ENCODE data around the gene MCTP1.

The MCTP1 gene

DNA sequence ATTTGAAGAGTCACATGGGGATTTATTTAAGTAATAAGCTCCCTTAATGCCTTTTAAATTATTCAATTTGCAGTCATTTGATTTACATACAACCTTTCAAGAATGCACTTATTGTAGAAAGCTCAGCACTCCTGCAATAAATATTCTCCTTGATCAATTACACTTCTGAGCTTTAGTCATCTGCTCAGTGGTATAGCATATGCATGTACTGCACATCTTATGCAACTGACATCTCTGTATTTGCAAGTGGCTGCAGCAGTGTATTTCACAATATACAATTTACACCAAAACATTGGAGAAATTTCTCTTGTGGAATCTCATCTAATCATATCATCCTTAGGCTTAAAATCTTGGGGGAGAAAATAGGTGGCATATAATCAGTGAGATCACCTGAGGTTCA is 340.7 kb downstream of the MCTP1 start:
- DNase-seq (ENCODE audit: low spot score), result no peak

DNA sequence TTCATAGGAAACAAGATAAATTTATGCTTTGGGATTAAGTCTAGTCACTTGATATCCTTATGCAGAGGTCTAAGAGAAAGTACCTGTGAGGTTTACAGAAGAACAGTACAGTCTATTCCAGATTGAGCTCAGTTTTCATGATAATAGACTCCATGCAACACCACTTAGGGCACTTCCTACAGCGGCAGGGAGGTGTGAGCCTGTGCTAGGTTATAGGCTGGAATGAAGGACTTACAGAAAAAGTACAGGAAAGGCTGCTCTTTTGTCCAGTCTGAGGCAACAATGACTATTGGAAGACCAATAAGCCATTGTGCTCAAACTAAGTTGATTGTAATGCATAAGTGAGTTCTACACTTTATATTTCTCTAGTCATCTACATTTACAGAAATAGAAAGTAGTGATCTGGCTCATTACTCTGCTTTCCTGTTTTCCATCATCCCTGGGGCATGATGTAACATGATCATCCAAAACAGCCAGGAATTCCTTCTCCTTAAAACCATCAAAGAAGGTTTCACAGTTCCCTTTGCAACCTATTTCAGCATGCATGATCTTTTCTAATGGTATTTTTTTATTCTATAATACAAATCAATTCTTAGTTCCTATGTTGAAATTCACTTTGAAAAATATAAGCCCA is 343.7 kb downstream of the MCTP1 start:
- DNase-seq (ENCODE audit: low spot score), result no peak

DNA sequence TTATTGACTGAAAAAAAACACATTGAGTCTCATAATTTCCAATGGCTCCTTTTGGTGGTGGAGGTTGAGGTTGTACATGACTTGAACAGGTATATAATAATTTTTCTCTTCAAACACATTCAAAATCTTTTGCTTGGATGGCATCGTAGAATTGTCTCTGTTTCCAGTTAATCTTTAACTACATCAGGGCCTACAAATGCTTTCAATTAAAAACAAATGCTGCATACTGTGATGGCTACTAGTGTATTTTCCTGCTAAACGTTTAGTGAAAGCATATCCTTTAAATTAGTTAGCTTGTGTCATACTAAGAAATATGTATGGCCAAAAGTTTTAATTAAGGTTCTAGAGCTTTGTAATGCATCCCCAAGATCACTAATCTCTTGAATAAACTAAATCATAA is 352.6 kb downstream of the MCTP1 start:
- DNase-seq (ENCODE audit: low spot score), result no peak

GRCh38 chr5:94928891-94929290 is 356.0 kb downstream of the MCTP1 start:
- no peak for DNase-seq (ENCODE audit: low spot score)

GRCh38 chr5:94920570-94920969 is 364.3 kb downstream of the MCTP1 start:
- no peak for DNase-seq (ENCODE audit: low spot score)

GRCh38 chr5:94916619-94917018 is 368.3 kb downstream of the MCTP1 start:
- no peak for DNase-seq (ENCODE audit: low spot score)

DNA sequence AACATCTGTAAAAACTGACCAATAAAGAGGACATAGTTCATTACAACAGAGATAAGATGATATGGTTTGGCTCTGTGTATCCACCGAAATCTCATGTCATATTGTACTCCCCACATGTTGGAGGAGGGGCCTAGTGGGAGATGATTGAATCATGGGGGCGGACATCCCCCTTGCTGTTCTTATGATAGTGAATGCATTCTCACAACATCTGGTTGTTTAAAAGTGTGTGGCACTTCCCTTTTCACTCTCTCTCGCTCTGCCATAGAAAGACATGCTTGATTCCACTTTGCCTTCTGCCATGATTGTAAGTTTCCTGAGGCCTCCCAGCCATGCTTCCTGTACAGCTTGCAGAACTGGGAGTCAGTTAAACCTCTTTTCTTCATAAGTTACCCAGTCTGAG is 373.6 kb downstream of the MCTP1 start:
- no peak for DNase-seq (ENCODE audit: low spot score)

DNA sequence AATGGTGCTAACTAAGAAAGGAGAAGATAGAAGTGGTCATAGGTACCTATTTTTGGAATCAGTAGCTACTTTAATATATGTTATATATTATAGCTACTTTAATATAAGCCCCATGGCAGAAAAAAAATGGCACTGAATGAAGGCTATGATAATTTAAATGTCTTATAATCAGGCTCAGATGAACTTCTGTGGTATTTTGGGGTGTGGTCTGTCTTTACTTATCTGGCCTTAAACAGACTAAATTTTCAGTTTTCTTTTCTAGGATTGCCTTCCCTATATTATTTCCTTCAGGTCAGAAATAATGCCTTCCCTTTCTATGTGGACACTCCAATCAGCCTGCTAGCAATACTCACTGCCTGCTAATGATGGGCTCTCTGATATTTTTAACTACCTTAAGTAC is 374.2 kb downstream of the MCTP1 start:
- DNase-seq (ENCODE audit: low spot score), result no peak

GRCh38 chr5:94908889-94909480 is 375.9 kb downstream of the MCTP1 start:
- DNase-seq (ENCODE audit: low spot score), result no peak

DNA sequence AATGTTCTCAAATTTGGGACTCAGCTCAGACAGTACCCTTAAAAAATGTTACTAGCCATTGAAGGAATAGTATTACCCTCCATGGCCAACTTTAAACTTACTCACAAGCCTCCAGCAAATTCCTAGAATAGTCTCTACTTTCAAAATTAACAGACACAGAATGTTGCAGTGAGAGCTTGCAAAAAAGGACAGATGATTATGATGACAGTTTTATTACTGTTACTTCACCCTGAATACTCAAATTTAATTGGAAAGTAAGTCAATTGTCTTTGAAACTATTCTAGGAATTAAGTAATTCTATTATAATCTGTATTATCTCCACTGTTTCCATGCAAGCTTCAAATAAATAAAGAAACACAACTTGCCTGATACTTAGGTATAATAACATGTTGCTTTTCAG is 378.1 kb downstream of the MCTP1 start:
- DNase-seq (ENCODE audit: low spot score), result no peak

GRCh38 chr5:94903726-94904125 is 381.2 kb downstream of the MCTP1 start:
- DNase-seq (ENCODE audit: low spot score), result no peak

GRCh38 chr5:94901191-94901979 is 383.5 kb downstream of the MCTP1 start:
- no peak for DNase-seq (ENCODE audit: low spot score)

DNA sequence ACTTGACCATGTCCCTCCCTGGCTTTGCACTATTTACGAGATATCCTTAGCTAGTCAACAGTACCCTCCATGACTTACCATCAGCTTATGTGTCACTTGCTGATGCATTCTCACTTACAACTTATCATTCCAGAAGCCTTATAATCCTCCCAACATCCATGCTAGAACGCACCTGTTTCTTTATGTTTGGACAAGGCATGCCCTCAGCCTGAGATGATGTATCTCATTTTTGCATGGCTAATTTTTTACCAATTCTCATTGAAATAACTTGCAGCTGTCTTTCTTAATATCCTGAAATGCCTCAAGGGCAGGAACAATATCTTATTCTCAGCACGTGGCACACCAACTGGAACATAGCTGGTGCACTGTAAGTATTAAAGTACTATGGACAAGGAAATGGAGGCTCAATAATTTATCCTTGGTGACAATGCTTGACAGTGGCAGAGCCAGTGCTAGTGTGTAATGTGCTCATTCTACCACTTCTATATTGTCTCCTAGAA is 384.8 kb downstream of the MCTP1 start:
- no peak for DNase-seq (ENCODE audit: low spot score)

DNA sequence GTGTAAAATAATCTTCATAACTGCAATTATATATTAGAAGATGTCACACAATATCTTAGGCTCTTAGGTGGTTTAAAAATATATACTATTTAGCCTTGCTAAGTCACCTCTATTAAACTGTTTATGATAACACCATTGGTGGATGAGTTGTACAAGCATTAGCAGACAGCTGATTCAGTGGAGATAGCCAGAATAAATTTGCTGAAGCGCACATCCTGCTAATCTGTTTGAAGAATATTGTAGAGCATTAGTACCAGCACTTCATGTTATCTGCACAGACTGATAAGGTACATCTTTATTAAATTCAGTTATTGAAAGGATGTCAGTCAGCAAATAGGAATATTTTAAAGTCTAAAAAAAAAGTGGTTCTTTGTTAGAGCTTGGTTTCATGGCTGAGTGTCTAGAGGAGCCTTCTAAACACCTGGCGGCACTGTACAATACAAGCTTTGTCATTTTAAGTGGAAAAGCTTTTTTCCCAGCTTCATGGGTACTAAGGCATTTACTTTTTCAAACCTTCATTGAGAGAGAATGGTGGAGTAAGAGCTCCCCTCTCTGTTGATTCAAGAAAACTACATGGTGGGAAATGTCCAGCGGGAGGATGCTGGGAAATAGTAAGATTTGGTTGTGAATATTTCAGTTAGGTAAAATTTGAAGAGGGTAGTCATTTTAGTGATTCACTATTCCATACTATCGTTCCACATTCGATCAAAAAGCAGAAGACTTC is 391.3 kb downstream of the MCTP1 start:
- DNase-seq (ENCODE audit: low spot score), result no peak

- no peak for DNase-seq (ENCODE audit: low spot score)
Observed at GRCh38 chr5:94891972-94892371, 392.9 kb downstream of the MCTP1 start.

DNA sequence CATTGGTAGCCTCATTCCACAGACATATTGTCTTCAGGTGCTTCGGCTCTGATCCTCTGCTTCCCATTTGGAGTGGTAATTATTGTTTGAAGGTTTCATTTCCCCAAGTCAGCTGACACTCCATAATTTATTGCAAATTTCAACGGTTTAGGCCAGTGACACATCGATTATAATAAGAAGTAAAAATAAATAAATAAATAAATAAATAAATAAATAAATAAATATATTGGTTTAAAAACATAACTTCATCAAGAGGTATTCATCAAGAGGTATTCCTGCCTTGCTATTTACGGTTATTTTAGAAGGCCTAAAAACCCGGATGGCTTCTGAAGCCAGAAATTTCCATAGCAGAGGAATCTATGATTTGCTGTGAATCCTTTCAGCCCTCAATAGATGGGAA is 393.3 kb downstream of the MCTP1 start:
- no peak for DNase-seq (ENCODE audit: low spot score)

DNA sequence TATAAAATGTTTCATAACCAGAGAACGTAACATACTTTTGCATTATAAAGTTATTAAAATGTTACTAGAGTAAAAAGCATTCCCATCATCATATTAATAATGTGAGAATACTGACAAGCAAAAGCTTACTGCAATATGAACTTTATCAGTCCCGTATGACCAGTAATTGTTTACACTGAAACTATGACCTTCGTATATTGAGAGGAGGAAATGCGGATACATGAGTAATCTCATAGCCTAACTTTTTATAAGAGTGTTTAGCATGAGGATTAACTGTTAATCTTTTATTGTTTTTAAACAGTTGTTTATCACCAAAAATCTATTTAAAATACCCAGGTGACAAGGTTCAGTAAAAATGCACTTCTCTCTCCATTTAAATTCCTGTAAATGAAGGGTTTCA is 394.0 kb downstream of the MCTP1 start:
- no peak for DNase-seq (ENCODE audit: low spot score)

DNA sequence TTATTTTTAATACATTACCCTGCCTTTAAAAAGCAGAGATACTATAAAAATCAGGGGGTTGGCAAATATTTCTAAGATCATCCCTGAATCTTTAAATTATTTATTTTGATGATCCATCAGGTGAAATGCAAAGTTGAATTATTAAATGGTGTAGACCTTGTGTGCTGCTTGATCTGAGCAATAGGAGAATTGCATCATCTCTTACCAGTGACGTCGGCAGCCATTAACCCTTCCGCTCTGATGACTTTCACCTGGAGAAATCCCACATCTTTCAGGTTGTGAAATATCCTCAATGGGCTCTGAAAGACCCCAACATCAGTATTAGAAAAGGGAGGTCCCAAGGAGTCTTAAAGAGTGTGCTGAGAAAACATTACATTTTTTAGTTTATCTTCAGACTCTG is 396.2 kb downstream of the MCTP1 start:
- no peak for DNase-seq (ENCODE audit: low spot score)

DNA sequence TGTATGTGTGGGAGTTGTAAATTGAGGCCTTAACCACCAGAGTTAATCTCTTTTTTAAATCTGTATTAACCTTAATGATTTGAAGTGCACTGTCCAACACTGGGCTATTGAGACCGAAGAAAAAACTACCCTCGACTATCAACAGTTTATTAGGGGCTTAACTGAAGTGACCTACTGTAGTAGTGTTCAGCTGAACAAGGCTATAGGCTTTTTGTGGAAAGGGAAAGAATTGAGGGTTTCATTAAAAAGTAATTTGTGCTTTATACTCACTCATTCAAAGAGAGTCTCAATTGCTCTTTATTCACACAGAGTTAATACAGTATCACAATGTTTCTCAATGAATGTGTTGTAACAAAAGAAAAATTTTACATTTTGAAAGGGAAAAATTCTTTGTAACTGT is 399.0 kb downstream of the MCTP1 start:
- no peak for DNase-seq (ENCODE audit: low spot score)

DNA sequence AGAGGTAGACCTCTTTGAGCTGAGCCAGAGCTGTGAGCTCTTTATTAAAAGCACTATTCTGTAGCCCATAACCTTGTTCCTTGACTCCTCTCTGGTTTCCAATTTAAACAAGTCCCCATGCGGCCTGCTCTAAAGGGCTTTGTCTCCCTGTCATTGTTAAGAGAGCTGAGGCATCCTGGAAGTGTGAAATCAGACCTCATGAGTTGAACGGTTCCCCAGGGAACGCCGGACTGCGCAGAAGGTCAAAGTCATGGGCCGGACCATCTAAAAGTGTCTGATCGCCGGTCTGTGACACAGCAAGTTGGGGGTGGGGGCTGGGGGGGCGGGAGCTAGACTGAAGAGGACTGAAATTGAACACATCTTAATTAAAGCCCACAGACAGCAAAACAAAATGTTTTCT is 400.6 kb downstream of the MCTP1 start:
- no peak for DNase-seq (ENCODE audit: low spot score)

- DNase-seq (ENCODE audit: low spot score), result no peak
Observed at GRCh38 chr5:94872526-94872925, 412.4 kb downstream of the MCTP1 start.

GRCh38 chr5:94870511-94871183 is 414.2 kb downstream of the MCTP1 start:
- no peak for DNase-seq (ENCODE audit: low spot score)

All from ecto neural progenitor cell (in vitro differentiated cells).